ENCODE measurements around the gene COX4I2. TPM values are rescaled to one million over a fixed set of nuclear protein-coding genes. Genes with fewer than 3 reads are reported as not detected.

COX4I2 gene
- total and polyA plus RNA-seq, 2 of the 8 experiments (the other 6 are each of a cell fraction or from before 2014, with no cell fraction given), result 0.26 TPM; not detected in 1

- no peak for TF ChIP-seq SP1 (IDR thresholded peaks at IDR 0.05; ENCODE audit: low read depth, low read length)
- no peak for TF ChIP-seq ATF3 (IDR thresholded peaks at IDR 0.05; ENCODE audit: insufficient read depth, low read depth, low read length)
- no peak for TF ChIP-seq CEBPB (IDR thresholded peaks at IDR 0.05; ENCODE audit: low read depth, low read length)
- TF ChIP-seq CBX8 (IDR thresholded peaks at IDR 0.05; ENCODE audit: borderline replicate concordance, low read depth, low read length), result no peak
These were observed 28.7 kb downstream of the COX4I2 start (continued) for GRCh38 chr20:31666258-31667042.

All from H1 (cell line).